Stimulated activated CD4-positive, alpha-beta T cell treated with anti-CD3 and anti-CD28 coated beads, Interleukin-1b, Interleukin-23, amount 100 ng/mL, for 24 hours (primary cell): Measurements from ENCODE around the gene SELENOI.
"Not testable (repeated sequence)": the region's sequence is repeated elsewhere in the genome, so short reads cannot be mapped to it uniquely, and the experiment has no call there.

ENCODE experiments used
- DNase-seq, 4 experiments: peaks; one replicate each; pipeline ENCODE4 v3.0.0-alpha.2; 2020; ENCODE audit warnings: low read depth in 4 of 4, low spot score in 1 of 4

The SELENOI gene

GRCh38 chr2:26326514-26326913, 19.4 kb upstream of the SELENOI start:
- no peak for DNase-seq

GRCh38 chr2:26327291-26328272, 18.4 kb upstream of the SELENOI start:
- no peak for DNase-seq

DNA sequence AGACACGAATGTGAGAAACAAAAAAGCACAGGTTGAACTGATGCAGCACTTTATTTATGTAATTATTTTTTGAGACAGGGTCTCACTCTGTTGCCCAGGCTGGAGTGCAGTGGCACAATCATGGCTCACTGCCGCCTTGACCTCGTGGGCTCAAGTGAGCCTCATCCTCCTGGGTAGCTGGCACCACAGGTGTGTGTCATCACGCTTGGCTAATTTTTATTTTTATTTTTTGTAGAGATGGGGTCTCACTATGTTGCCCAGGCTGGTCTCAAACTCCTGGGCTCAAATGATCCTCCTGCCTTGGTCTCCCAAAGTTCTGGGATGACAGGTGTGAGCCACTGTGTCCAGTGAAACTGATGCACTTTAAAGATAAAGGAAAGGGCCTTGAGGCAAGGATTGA, 16.9 kb upstream of the SELENOI start:
- DNase-seq = not testable (repeated sequence)

DNA sequence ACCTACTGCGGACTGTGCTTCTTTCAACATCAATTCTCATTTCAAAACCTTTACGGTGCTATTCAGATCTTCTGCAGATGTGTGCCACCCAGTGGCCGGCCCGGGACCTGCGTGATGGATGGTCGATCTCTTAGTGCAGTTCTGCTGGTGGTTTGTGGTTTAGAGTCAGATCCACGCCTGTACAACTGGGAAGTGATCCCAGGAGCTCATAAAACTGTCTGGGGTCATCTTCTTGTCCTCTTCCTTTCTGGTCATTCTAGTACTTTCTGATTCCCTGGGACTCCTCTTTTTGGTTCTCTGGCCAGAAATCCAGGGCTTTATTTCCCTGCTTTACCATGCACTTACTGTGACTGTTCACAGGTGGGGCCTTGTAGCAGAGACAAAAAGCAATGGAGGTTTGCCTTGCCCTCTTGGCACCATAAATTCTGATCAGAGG, 15.8 kb upstream of the SELENOI start:
- DNase-seq = peak; percentile 67 to 80 (median 71)

DNA sequence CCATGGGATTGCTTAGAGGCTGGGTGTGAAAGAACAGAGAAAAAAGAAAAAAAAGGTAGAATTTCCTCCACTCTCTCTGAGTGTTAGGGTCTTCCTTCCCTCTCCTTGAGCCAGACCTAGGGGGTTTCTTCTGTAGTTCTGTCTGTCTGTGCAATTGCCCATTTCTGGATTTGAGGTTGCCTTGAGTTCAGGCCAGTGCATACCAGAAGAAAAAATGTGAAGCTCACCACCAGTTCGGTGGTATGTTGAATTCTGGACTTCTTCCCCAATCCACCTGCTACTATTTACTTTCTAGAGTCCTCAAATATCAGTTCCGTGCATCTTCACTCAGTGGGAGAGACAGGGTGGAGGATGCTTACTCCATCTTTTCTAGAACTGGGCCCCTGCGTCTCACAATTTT, 15.3 kb upstream of the SELENOI start:
- no peak for DNase-seq

DNA sequence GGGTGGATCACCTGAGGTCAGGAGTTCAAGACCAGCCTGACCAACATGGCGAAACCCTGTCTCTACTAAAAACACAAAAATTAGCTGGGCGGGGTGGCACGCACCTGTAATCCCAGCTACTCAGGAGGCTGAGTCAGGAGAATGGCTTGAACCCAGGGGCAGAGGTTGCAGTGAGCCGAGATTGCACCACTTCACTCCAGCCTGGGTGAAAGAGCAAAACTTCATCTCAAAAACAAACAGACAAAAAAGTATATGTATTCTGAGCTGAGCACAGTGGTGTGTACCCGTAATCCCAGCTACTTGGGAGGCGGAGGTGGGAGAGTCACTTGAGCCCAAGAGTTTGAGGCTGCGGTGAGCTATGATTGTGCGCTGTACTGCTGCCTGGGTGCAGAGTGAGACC, 14.6 kb upstream of the SELENOI start:
- not testable (repeated sequence) for DNase-seq

GRCh38 chr2:26333293-26333692, 12.7 kb upstream of the SELENOI start:
- no peak for DNase-seq

- DNase-seq = no peak
Observed at GRCh38 chr2:26335231-26335630, 10.7 kb upstream of the SELENOI start.

DNA sequence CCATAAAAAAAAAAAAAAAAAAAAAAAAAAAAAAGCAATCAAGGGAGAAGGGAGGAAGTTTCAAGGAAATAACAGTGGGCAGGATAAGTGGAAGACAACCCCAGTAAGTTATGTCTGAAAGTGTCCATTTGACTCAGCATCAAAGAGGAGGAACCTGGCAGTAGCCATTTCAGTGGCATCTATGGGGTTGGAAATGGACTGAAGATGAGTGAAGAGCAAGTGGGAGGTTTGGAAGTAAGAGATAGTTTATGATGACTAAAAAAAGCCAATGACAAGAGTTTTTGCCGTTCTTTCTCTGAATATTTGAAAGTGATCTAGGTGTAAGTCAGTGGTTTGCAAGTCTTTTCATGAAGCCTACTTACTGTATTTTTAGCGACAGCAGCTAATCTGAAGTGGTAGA, 9.2 kb upstream of the SELENOI start:
- no peak for DNase-seq

GRCh38 chr2:26337298-26337697, 8.6 kb upstream of the SELENOI start:
- DNase-seq = no peak

DNA sequence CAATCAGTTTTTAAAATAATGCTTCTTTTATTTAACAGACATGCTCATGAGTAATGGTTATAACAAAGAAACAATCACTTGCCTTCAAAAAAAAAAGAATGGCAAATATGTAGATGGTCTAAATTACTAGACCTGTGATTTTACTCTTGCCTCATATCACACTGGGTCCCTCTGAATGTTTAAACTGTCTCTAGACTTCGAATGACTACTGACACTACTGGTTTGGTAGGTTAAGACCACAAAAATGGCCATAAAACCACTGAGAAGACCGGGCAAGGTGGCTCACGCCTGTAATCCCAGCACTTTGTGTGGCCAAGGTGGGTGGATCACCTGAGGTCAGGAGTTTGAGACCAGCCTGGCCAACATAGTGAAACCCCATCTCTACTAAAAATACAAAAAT, 5.1 kb upstream of the SELENOI start:
- DNase-seq = no peak

DNA sequence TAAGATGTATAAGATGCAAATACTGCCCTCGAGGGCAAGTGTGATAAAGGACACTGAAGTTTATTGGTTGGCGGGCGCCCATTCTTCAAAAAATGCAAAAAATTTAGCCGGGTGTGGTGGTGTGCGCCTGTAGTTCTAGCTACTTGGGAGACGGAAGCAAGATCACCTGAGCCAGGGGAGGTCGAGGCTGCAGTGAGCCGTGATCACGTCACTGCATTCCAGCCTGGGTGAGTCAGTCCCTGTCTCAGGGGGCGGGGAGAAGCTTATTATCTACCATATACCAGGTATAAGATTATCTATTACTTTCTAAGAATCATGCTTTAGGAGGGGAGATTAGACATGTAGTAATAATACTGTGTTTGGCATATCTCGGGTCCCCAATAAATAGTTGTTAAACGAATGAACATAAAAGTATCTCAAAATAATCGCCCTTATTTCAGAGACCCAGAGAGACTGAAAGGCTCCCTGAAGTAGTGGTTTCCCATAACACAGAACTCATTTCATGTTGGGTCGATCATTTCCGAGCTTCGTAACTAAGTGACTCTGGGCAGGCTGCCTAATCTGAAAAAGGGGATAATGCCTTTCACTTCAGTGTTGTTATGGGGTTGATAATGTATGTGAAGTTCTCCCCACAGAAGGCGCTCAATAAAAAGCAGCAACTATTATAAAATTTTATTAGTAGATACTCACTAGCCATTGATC, 1.2 kb upstream of the SELENOI start:
- peak in 3 of 4 experiments; percentile 6 to 21 (median 7) for DNase-seq

- no peak for DNase-seq
Observed at GRCh38 chr2:26345283-26345544, 729 bp upstream of the SELENOI start.

DNA sequence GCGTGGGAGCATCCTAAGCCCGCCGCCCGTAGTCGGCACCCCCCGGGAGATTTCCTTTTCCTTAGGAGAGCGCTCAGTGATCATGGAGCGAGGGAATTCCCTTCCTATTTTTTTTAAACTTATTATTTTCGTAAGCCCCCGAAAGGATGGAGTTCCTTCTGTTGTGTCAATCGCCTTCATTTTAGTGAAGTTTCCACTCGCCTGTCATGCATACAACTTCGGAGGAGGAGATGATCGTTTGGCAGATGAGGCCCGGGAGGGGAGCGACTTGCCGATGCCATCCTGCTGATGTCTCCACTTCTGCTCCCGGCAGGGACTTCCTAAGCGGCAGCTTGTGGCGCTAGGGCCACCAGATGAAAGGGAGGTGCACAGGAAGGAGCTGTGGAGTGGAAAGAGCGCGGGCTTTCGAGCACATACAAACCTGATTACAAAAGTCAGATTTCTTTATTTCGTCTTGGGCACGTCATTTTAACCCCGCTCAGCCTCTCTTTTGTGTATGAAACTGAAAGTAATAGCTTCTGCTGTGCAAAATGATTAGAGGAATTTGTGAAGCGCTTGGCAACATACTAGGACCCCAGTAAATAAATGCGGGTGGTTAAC, 611 bp downstream of the SELENOI start, which contains the start of gene ADGRF3:
Gene ADGRF3, minus strand, starts transcription at position 336 of the 600 bp plus-strand sequence. CDS start 555 bp downstream, outside the sequence.
- DNase-seq = peak in 3 of 4 experiments; percentile 20 to 42 (median 36)

DNA sequence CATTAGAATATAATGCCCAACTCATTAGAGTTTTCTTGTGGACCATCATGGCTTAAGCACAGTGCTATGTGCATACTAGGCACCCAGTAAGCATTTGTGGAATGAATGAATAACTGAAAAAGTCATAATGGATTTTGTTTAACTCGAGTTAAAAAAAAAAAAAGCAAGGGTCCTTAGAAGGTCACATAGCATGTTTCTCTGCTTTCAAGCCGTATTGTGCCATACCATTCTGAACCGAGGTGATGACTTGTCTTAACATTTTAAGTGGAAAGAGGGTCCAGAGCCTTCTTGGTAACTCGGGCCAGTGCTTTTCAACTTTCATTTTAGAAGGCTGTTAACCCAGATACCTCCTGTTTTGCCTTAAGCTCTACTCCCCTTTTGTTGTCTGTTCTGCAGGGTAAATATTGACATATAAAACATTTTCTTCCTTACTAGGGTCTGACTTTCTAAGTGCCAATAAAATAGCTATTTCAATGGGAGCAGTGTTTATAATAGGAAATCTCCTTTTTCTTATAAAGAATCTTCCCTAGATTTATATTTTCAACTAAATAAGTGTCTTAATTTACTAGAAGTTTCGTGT, 1.4 kb downstream of the SELENOI start:
- no peak for DNase-seq

GRCh38 chr2:26349690-26350089, 3.7 kb downstream of the SELENOI start:
- DNase-seq = no peak

DNA sequence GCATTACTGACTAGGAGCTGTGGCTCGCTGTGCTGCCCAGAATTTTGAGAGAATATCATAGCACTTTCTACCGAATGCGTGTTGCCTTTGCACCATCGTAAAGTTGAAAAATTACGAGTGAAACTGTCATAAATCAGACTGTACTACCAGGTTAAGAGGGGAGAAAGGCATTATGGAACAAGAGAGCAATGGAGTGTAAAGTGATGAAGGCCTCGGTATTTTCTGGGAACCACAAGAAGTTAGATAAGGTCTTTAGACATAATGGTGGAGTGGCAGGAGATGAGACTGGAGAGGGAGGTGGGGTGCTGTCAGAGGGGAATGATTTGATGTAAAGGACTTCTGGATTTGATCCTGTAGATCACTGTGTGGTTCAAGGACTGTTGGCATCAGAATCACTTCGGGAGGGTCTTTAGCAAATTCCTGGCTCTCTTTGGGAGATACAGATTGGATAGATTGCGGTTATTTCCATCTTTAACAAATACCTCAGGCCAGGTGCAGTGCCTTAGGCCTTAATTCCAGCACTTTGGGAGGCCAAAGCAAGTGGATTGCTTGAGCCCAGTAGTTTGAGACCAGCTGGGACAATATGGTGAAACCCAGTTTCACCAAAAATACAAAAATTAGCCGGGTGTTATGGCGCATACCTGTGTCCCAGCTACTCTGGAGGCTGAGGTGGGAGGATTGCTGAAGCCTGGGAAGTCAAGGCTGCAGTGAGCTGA, 5.6 kb downstream of the SELENOI start:
- no peak for DNase-seq

DNA sequence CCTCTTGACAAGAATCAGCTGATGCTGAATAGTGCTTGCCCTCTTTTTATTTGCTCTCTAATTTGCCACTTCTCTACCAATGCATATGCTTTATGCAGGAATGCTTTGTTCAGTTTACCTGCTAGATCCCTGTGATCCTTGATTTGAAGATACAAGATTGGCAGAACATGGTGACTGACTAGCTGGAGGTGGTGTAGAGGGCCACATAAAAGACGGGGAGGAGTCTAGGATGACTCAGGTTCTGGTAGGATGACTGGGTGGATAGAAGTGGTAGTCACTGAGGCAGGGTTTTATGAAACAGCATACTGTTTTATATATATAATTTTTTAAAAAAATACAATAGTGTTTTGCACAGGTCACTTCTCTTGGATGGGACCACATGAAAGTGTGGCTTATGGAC, 6.9 kb downstream of the SELENOI start:
- peak in 1 of 4 experiments; percentile 34 for DNase-seq

- DNase-seq = not testable (repeated sequence)
Observed at GRCh38 chr2:26354469-26354868, 8.5 kb downstream of the SELENOI start.

DNA sequence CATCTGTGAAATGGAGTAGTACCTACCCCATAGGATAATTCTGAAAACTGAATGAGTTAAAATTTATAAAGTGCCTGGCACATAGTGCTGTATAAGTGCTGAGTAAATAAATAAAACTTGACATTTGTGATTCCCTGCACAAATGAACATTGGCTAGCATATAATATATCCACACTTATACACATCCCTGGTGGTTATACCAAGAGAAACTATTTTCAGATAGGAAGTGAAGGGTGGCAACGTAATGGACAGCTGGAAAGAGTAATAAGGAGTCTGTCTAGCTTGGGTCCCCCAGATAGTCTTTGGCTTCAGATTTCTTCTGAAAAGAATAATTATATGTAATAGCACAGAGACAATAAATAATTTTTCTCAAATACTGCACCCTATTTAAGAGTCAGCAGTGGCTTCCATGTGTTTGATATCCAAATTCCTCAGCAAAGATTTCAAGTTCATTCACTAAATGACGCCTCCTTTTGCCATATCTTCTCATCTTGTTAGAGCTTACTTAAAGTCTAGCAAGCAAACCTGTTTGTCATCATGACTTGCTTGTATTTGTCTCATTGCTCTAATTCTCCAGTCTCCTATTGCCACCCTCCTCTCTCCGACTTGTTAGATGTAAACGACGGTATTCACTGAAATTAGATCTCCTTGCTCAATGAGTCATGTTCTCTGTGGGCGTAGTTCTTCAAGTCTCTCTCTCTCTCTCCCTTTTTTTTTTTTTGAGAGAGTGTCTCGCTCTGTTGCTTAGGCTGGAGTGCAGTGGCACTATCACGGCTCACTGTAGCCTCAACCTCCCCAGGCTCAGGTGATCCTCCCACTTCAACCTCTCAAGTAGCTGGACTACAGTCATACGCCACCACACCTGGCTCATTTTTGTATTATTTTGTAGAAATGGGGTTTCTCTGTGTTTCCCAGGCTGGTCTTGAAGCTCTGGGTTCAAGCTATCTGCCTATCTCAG, 9.4 kb downstream of the SELENOI start:
- no peak for DNase-seq
